Ovary (tissue), 9 donors: Measurements from ENCODE around the gene HERPUD1. TPM values are rescaled to one million over a fixed set of nuclear protein-coding genes. Genes with fewer than 3 reads are reported as not detected.
A peak's percentile ranks its signal among the peaks of the same experiment; 100 is the strongest.
"Not testable (repeated sequence)": the region's sequence is repeated elsewhere in the genome, so short reads cannot be mapped to it uniquely, and the experiment has no call there.

Experiments
- DNase-seq, 5 donors: peaks; one replicate each; pipeline ENCODE4 v3.0.0-alpha.2; 2019 to 2020
- H3K27ac ChIP-seq, 2 donors: fragments of 200-600 bp; one replicate each; pipeline versions ENCODE4 v1.5.1 to v1.8.0; 2019 to 2022
- H3K27me3 ChIP-seq: fragments of 200-600 bp; one replicate; pipeline ENCODE4 v1.8.0; 2022
- H3K36me3 ChIP-seq: fragments of 200-600 bp; sonication (generic); one replicate; pipeline ENCODE4 v1.5.1; 2019
- H3K4me1 ChIP-seq: one replicate; pipeline ENCODE4 v1.8.1; 2013; ENCODE audit warnings: mild to moderate bottlenecking, moderate library complexity; ENCODE audit not compliant: insufficient read depth
- H3K4me3 ChIP-seq: fragments of 200-600 bp; sonication (generic); one replicate; pipeline ENCODE4 v1.5.1; 2017
- H3K9me3 ChIP-seq, 2 donors: fragments of 200-600 bp in 1 of 2; sonication (generic) in 1 of 2; one replicate each; pipeline versions ENCODE4 v1.5.1 to v1.8.1; 2013 to 2019; ENCODE audit warnings: mild to moderate bottlenecking in 1 of 2, moderate library complexity in 1 of 2
- EP300 ChIP-seq: sonication (generic); formaldehyde crosslinking; IDR thresholded peaks from one replicate; pipeline ENCODE4 v1.6.1; 2017; ENCODE audit warnings: antibody characterized with exemption
- POLR2A ChIP-seq: fragments of 450-650 bp; IDR thresholded peaks from one replicate; pipeline ENCODE4 v1.6.1; 2017; ENCODE audit warnings: antibody characterized with exemption, mild to moderate bottlenecking, moderate library complexity
- WGBS, 3 donors: extraction: QIAGEN DNeasy Blood & Tissue Kit in 1 of 3; methylation state at CpG; one replicate each; pipeline versions ENCODE4 v1.1.5 to v1.1.7; 2013 to 2017; 5-methylcytosine and 5-hydroxymethylcytosine counted together
- intact Hi-C, 4 donors: fragments of 100-400 bp; cut with DNase I; formaldehyde crosslinking; loops; one replicate each; pipeline versions ENCODE4 v1.11.0 to v1.15.1; 2022 to 2023
- polyA plus RNA-seq, 2 donors: library from polyadenylated mRNA; stranded (reverse); fragments of 200-250 nt in 1 of 2; fragments of 350-450 nt in 1 of 2; fragmentation: Illumina TruSeq in 1 of 2; extraction: RNeasy Lipid Tissue Mini Kit (QIAGEN cat#74804) in 1 of 2; gene quantifications; one replicate each; pipeline ENCODE4 v1.2.3, GENCODE V29; 2013 to 2014
- total RNA-seq, 7 donors: library from RNA; depleted of rRNA in 2 of 7; stranded (reverse); fragments of >200 nt in 2 of 7; fragmentation: NEBNext Ultra II Directional in 3 of 7; extraction: Animal tissue kit (Norgen Biotek cat#: 25700) in 3 of 7; gene quantifications; one replicate each; pipeline versions ENCODE4 v1.1.0 to v1.2.4, GENCODE V29; 2016 to 2023
- TF ChIP-seq, protein P1 (sequence below), 3 donors: fragments of 450-650 bp in 2 of 3; fragments of 200-600 bp in 1 of 3; IDR thresholded peaks; one replicate each; pipeline versions ENCODE4 v1.5.1 to v1.8.0; 2016 to 2022; ENCODE audit warnings: antibody characterized with exemption in 3 of 3, mild to moderate bottlenecking in 1 of 3
- donor health status: DM: no; HTN: no; CAD: no; lungs with moderate emphysema.
- donor health status: DM: no; HTN: no; CAD: no.
- donor health status: Bipolar disorder and iron deficiency.
- donor health status: DM: yes; HTN: yes; CAD: no.
- donor health status: DM: no; HTN: no; CAD: no.
- donor health status: DM: yes; HTN: yes; CAD: no.

The HERPUD1 gene
- total and polyA plus RNA-seq, 9 donors, result 95.4 to 299 (median 192) TPM

DNA sequence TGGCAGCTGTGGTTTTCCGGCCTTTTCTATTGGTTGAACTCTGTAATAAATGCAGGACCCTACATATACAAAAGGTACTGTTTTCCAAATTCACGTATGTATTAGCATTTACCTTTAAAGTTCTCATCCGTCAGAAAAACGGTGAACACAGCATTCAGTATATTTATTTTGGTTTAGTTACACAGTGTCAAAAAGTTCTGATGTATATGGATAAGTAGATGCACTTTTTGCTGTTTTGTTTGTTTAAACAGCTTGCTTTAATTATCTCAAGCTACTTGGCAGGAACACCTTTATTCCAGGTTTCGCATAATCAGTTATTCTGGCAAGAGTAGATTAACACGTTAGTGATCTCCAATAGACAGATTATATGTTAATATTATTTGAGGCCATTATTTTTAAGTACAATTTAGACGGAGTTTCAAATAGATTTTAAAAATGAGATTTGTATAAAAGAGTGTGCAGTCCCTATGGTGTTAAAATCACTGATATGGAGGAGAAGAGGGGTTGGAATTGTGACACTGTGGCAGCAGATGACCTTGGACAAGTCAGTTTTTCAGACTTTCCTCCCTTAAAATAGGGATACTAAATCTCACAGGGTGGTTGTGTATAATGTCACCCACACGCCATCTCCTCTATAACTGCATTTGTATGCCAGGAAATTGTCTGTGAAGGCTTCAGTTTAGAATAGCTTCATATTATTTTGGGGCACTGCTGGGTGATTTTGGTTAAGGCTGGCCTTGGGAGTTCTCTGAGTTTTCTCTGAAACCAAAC is 2.1 kb downstream of the HERPUD1 start:
- Histone ChIP-seq H3K27ac (peak overlapping the region in 1 of 2 donors; percentile 98), H3K9me3 (no peaks in the 10 kb centered on the region), H3K4me1 (peaks cover 4% of the 10 kb centered on the region), H3K27me3 (no peaks in the 10 kb centered on the region), H3K4me3 (peak overlapping the region; percentile 95), H3K36me3 (no peaks in the 10 kb centered on the region)
- WGBS, 3 donors, result 13 to 19% (median 15%) methylated on average over 8 of the region's 8 CpGs
- no peak for DNase-seq
- no peak for TF ChIP-seq POLR2A
- TF ChIP-seq, protein P1, sequence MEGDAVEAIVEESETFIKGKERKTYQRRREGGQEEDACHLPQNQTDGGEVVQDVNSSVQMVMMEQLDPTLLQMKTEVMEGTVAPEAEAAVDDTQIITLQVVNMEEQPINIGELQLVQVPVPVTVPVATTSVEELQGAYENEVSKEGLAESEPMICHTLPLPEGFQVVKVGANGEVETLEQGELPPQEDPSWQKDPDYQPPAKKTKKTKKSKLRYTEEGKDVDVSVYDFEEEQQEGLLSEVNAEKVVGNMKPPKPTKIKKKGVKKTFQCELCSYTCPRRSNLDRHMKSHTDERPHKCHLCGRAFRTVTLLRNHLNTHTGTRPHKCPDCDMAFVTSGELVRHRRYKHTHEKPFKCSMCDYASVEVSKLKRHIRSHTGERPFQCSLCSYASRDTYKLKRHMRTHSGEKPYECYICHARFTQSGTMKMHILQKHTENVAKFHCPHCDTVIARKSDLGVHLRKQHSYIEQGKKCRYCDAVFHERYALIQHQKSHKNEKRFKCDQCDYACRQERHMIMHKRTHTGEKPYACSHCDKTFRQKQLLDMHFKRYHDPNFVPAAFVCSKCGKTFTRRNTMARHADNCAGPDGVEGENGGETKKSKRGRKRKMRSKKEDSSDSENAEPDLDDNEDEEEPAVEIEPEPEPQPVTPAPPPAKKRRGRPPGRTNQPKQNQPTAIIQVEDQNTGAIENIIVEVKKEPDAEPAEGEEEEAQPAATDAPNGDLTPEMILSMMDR (IDR thresholded peaks at IDR 0.05), result no peak
- no peak for TF ChIP-seq EP300
- intact Hi-C loops, result loop anchor here in 3 of 4 donors (2.0 to 10.0 kb wide), 4 partner anchors 21 to 801 kb away; partner anchors contain the start of gene KATNB1 (in 1 of the 3)

- 47 to 65% (median 60%) methylated on average over 8 of the region's 8 CpGs for WGBS, 3 donors
- H3K27ac ChIP-seq, result peak overlapping the region in 1 of 2 donors; percentile 10
- H3K9me3 ChIP-seq, H3K4me1 ChIP-seq, H3K27me3 ChIP-seq, H3K36me3 ChIP-seq: not testable (repeated sequence)
- peak overlapping the region; percentile 95 for H3K4me3 ChIP-seq
- DNase-seq, result peak in 1 of 5 donors; percentile 23
- intact Hi-C loops, result loop anchor here in 3 of 4 donors (5.0 to 10.0 kb wide), 3 partner anchors 60 to 800 kb away; partner anchors contain the start of gene KATNB1 (in 1 of the 3)
These were observed 2.7 kb downstream of the HERPUD1 start for GRCh38 chr16:56934599-56935145.

- intact Hi-C loops, result loop anchor here in 2 of 4 donors (10.0 kb wide), 2 partner anchors 60 to 800 kb away; partner anchors contain the start of gene KATNB1 (in 1 of the 2)
- WGBS, 3 donors, result 38 to 52% (median 39%) methylated on average over 5 of the region's 5 CpGs
- no peak for DNase-seq
- TF ChIP-seq, protein P1 (IDR thresholded peaks at IDR 0.05), result no peak
- TF ChIP-seq EP300 (no peak), POLR2A (no peak)
- Histone ChIP-seq H3K9me3 (no peaks in the 10 kb centered on the region), H3K36me3 (no peaks in the 10 kb centered on the region), H3K4me1 (peaks cover 6% of the 10 kb centered on the region), H3K4me3 (peak overlapping the region; percentile 95), H3K27ac (no peak overlapping the region), H3K27me3 (no peaks in the 10 kb centered on the region)
These were observed 3.3 kb downstream of the HERPUD1 start for GRCh38 chr16:56935201-56935600.

- 69 to 74% (median 71%) methylated on average over 5 of the region's 5 CpGs for WGBS, 3 donors
- H3K9me3 ChIP-seq, result no peaks in the 10 kb centered on the region
- H3K4me1 ChIP-seq, result peaks cover 2% of the 10 kb centered on the region
- H3K36me3 ChIP-seq, result no peaks in the 10 kb centered on the region
- no peak for DNase-seq
- H3K4me3 ChIP-seq, result no peak overlapping the region
- TF ChIP-seq POLR2A (no peak), EP300 (no peak)
- TF ChIP-seq, protein P1 (IDR thresholded peaks at IDR 0.05), result no peak
- intact Hi-C loops, result loop anchor here in 2 of 4 donors (10.0 kb wide), 2 partner anchors 62 to 798 kb away; partner anchors contain the start of gene KATNB1 (in 1 of the 2)
- H3K27me3 ChIP-seq, result no peaks in the 10 kb centered on the region
- no peak overlapping the region for H3K27ac ChIP-seq
These were observed 4.5 kb downstream of the HERPUD1 start for GRCh38 chr16:56936491-56936890.
